HepG2 (cell line): Measurements from ENCODE around the gene NPPA. TPM values are rescaled to one million over a fixed set of nuclear protein-coding genes. Genes with fewer than 3 reads are reported as not detected.

Experiments
- HNRNPH1 ChIP-seq: fragments of 200-400 bp; formaldehyde crosslinking; optimal IDR thresholded peaks from 2 replicates; pipeline ENCODE3; 2017; ENCODE audit warnings: mild to moderate bottlenecking, low read depth, low read length
- MAF1 ChIP-seq: sonication (generic); formaldehyde crosslinking; IDR thresholded peaks from 2 replicates; pipeline ENCODE4 v1.5.0; 2020; ENCODE audit warnings: missing genetic modification reagents, borderline replicate concordance
- MAFG ChIP-seq: sonication (generic); formaldehyde crosslinking; IDR thresholded peaks from 2 replicates; pipeline ENCODE4 v1.5.1; 2020; ENCODE audit warnings: mild to moderate bottlenecking, missing genetic modification reagents
- MATR3 ChIP-seq: sonication (generic); formaldehyde crosslinking; IDR thresholded peaks from 2 replicates; pipeline ENCODE4 v1.4.0; 2020; ENCODE audit warnings: missing genetic modification reagents
- RBAK ChIP-seq: sonication (generic); formaldehyde crosslinking; IDR thresholded peaks from 2 replicates; pipeline ENCODE4 v1.5.1; 2020; ENCODE audit warnings: mild to moderate bottlenecking, missing genetic modification reagents
- ZNF616 ChIP-seq: sonication (generic); formaldehyde crosslinking; IDR thresholded peaks from 2 replicates; pipeline ENCODE4 v1.5.0; 2020; ENCODE audit warnings: low read depth, mild to moderate bottlenecking, missing genetic modification reagents
- ZNF7 ChIP-seq: IDR thresholded peaks from 2 replicates; pipeline ENCODE4 v1.6.1; 2016; ENCODE audit warnings: missing biosample characterization, missing genetic modification reagents
- ZNF883 ChIP-seq: sonication (generic); formaldehyde crosslinking; IDR thresholded peaks from 2 replicates; pipeline ENCODE4 v1.5.1; 2020; ENCODE audit warnings: mild to moderate bottlenecking, missing genetic modification reagents; ENCODE audit errors: not compliant biosample characterization
- polyA plus RNA-seq, 8 experiments: library from polyadenylated mRNA; depleted of rRNA in 3 of 8; stranded (reverse) in 7 of 8; unstranded in 1 of 8; fragments of >200 nt; fragmentation: Illumina TruSeq in 4 of 8; extraction: Trizol in 4 of 8; gene quantifications; 2 replicates each; pipeline versions ENCODE4 v1.2.1 to v1.2.3, GENCODE V29; 2011 to 2016; ENCODE audit warnings: low read depth in 4 of 8, missing spikeins in 1 of 8, mixed read lengths in 1 of 8; ENCODE audit not compliant: insufficient read depth in 1 of 8
- total RNA-seq, 5 experiments: library from RNA; depleted of rRNA; stranded (reverse); fragments of >200 nt; fragmentation: Illumina TruSeq; extraction: Trizol; gene quantifications; 2 replicates each; pipeline ENCODE4 v1.2.3, GENCODE V29; 2016; ENCODE audit warnings: low read depth in 1 of 5
- TF ChIP-seq, protein P1 (sequence below): sonication (generic); formaldehyde crosslinking; IDR thresholded peaks from 2 replicates; pipeline ENCODE4 v1.4.0; 2020; ENCODE audit warnings: mild to moderate bottlenecking, missing genetic modification reagents
- TF ChIP-seq, protein P2 (sequence below): sonication (generic); formaldehyde crosslinking; IDR thresholded peaks from 2 replicates; pipeline ENCODE4 v1.4.0; 2020; ENCODE audit warnings: mild to moderate bottlenecking, missing genetic modification reagents
- TF ChIP-seq, protein P3 (sequence below): sonication (generic); formaldehyde crosslinking; IDR thresholded peaks from 2 replicates; pipeline ENCODE4 v1.9.0; 2021; ENCODE audit warnings: missing genetic modification reagents, mild to moderate bottlenecking, borderline replicate concordance
- TF ChIP-seq, protein P4 (sequence below): sonication (generic); formaldehyde crosslinking; IDR thresholded peaks from 2 replicates; pipeline ENCODE4 v1.4.0; 2020; ENCODE audit warnings: missing genetic modification reagents, borderline replicate concordance
- TF ChIP-seq, protein P5 (sequence below): sonication (generic); formaldehyde crosslinking; IDR thresholded peaks from 2 replicates; pipeline ENCODE4 v1.8.1; 2023; ENCODE audit warnings: mild to moderate bottlenecking, missing genetic modification reagents

NPPA gene
- total and polyA plus RNA-seq, 2 of the 13 experiments (the other 11 are each of a cell fraction or from before 2014, with no cell fraction given) = not detected

DNA sequence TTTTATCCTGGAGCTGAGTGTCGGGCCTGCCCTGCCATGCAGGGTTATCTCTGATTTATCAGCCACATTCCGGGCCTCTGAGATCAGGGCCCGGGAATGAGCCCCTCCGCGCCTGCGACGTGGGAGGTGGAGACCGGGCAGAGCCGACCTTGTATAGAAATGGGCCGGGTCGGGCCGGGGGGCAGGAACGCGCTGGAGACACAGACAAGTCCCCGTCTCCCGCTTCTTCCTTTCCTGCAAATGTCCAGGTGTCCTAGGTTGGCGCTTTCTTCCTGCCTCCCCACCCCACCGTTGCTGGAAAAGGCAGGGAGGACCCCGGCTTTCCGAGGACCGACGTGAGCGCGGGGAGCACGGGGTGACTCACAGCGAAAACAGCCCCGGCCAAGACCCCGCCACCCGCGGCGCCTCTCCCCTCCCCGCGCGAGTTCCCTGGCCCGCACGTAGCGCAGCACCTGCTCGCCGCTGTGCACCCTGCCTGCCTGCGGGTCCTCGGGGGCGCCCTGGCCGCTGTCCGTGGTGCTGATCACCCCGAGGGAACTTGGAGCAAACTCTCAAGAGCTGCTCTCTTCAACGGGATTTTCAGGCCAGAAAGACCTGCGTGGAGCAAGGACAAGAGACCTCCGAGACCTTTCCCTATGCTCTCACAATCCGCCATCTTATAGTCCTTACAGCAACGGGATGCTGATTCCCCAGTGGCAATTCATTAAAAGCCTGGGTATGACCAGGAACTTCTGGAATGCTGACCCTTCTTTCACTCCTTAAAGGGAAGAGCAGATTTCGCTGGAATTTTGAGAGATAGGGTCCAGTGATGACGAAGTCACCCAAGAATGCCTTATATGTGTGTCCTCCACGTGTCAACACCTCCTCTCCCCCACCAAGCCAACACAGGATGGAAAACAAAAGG lies 11.6 kb upstream of the NPPA start (continued):
- TF ChIP-seq, protein P1, sequence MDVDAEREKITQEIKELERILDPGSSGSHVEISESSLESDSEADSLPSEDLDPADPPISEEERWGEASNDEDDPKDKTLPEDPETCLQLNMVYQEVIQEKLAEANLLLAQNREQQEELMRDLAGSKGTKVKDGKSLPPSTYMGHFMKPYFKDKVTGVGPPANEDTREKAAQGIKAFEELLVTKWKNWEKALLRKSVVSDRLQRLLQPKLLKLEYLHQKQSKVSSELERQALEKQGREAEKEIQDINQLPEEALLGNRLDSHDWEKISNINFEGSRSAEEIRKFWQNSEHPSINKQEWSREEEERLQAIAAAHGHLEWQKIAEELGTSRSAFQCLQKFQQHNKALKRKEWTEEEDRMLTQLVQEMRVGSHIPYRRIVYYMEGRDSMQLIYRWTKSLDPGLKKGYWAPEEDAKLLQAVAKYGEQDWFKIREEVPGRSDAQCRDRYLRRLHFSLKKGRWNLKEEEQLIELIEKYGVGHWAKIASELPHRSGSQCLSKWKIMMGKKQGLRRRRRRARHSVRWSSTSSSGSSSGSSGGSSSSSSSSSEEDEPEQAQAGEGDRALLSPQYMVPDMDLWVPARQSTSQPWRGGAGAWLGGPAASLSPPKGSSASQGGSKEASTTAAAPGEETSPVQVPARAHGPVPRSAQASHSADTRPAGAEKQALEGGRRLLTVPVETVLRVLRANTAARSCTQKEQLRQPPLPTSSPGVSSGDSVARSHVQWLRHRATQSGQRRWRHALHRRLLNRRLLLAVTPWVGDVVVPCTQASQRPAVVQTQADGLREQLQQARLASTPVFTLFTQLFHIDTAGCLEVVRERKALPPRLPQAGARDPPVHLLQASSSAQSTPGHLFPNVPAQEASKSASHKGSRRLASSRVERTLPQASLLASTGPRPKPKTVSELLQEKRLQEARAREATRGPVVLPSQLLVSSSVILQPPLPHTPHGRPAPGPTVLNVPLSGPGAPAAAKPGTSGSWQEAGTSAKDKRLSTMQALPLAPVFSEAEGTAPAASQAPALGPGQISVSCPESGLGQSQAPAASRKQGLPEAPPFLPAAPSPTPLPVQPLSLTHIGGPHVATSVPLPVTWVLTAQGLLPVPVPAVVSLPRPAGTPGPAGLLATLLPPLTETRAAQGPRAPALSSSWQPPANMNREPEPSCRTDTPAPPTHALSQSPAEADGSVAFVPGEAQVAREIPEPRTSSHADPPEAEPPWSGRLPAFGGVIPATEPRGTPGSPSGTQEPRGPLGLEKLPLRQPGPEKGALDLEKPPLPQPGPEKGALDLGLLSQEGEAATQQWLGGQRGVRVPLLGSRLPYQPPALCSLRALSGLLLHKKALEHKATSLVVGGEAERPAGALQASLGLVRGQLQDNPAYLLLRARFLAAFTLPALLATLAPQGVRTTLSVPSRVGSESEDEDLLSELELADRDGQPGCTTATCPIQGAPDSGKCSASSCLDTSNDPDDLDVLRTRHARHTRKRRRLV (CRISPR knock-in tag) = 0 out of 2 replicates have a peak, but pooled peaks have one; percentile 27
- TF ChIP-seq HNRNPH1 (no peak), ZNF7 (CRISPR knock-in tag) (peak; percentile 75), MAF1 (CRISPR knock-in tag) (0 out of 2 replicates have a peak, but pooled peaks have one; percentile 72), MATR3 (CRISPR knock-in tag) (no peak), ZNF883 (peak; percentile 99), RBAK (no peak), ZNF616 (CRISPR knock-in tag) (0 out of 2 replicates have a peak, but pooled peaks have one; percentile 87), MAFG (CRISPR knock-in tag) (no peak)
- TF ChIP-seq, protein P2, sequence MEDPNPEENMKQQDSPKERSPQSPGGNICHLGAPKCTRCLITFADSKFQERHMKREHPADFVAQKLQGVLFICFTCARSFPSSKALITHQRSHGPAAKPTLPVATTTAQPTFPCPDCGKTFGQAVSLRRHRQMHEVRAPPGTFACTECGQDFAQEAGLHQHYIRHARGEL (CRISPR knock-in tag) = no peak
- TF ChIP-seq, protein P3, sequence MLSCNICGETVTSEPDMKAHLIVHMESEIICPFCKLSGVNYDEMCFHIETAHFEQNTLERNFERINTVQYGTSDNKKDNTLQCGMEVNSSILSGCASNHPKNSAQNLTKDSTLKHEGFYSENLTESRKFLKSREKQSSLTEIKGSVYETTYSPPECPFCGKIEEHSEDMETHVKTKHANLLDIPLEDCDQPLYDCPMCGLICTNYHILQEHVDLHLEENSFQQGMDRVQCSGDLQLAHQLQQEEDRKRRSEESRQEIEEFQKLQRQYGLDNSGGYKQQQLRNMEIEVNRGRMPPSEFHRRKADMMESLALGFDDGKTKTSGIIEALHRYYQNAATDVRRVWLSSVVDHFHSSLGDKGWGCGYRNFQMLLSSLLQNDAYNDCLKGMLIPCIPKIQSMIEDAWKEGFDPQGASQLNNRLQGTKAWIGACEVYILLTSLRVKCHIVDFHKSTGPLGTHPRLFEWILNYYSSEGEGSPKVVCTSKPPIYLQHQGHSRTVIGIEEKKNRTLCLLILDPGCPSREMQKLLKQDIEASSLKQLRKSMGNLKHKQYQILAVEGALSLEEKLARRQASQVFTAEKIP = no peak
- TF ChIP-seq, protein P4, sequence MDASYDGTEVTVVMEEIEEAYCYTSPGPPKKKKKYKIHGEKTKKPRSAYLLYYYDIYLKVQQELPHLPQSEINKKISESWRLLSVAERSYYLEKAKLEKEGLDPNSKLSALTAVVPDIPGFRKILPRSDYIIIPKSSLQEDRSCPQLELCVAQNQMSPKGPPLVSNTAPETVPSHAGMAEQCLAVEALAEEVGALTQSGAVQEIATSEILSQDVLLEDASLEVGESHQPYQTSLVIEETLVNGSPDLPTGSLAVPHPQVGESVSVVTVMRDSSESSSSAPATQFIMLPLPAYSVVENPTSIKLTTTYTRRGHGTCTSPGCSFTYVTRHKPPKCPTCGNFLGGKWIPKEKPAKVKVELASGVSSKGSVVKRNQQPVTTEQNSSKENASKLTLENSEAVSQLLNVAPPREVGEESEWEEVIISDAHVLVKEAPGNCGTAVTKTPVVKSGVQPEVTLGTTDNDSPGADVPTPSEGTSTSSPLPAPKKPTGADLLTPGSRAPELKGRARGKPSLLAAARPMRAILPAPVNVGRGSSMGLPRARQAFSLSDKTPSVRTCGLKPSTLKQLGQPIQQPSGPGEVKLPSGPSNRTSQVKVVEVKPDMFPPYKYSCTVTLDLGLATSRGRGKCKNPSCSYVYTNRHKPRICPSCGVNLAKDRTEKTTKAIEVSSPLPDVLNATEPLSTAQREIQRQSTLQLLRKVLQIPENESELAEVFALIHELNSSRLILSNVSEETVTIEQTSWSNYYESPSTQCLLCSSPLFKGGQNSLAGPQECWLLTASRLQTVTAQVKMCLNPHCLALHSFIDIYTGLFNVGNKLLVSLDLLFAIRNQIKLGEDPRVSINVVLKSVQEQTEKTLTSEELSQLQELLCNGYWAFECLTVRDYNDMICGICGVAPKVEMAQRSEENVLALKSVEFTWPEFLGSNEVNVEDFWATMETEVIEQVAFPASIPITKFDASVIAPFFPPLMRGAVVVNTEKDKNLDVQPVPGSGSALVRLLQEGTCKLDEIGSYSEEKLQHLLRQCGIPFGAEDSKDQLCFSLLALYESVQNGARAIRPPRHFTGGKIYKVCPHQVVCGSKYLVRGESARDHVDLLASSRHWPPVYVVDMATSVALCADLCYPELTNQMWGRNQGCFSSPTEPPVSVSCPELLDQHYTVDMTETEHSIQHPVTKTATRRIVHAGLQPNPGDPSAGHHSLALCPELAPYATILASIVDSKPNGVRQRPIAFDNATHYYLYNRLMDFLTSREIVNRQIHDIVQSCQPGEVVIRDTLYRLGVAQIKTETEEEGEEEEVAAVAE (CRISPR knock-in tag) = peak; percentile 96
- TF ChIP-seq, protein P5, sequence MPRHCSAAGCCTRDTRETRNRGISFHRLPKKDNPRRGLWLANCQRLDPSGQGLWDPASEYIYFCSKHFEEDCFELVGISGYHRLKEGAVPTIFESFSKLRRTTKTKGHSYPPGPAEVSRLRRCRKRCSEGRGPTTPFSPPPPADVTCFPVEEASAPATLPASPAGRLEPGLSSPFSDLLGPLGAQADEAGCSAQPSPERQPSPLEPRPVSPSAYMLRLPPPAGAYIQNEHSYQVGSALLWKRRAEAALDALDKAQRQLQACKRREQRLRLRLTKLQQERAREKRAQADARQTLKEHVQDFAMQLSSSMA (CRISPR knock-in tag) = no peak
